ENCODE measurements around the gene CCIN.

CCIN gene

DNA sequence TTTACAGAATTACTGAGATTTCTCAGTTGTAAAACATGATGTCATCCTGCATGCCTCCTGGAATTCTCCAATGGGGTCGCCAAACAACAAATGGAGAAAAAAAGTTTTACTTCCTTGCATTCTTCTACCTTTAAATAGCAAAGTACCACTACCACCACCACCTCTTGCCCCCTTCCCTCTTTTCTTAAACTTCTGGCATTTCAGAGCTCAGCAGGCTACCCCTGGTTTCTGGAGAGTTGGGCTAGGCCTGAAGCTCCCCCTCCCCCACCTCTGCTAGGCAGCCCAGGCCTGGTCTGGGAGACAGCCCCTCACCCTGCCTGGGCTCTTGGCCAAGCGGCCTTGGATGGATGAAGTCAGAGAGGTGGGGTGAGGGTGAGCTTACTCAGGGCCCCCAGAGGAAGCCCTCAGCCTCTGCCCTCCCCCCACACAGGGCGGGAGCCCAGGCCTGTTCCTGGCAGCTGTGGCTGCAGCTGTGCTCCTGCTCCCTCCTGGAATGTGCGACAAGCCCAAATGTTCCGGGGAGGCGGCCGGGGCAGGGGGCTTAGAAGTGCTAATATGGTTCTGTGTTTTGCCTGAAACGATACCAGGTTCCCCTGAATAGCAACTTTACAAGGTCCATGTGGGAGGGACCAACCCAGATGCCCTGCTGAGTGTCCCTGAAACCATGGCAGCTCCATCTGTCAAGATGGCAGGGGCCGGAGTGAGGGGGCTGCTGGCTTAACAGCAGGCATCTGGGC, 6.0 kb upstream of the CCIN start:
- Histone ChIP-seq H3K27me3 (ENCODE audit: insufficient read depth, low read length) (no peaks in the 10 kb centered on the region), H3K4me3 (ENCODE audit: low read length) (0 out of 2 replicates have a peak overlapping the region, but pooled peaks have one; percentile 1), H3K27ac (ENCODE audit: low read depth, low read length) (peak overlapping the region; percentile 74), H3K9me3 (ENCODE audit: insufficient read depth, low read depth, low read length) (no peaks in the 10 kb centered on the region), H3K9ac (ENCODE audit: low read depth, low read length) (peak overlapping the region; percentile 11), H3K36me3 (ENCODE audit: insufficient read depth, low read length) (no peaks in the 10 kb centered on the region), H3K4me1 (ENCODE audit: insufficient read depth, low read length) (peaks cover 27% of the 10 kb centered on the region)
- 12% methylated on average over 8 of the region's 9 CpGs for WGBS

DNA sequence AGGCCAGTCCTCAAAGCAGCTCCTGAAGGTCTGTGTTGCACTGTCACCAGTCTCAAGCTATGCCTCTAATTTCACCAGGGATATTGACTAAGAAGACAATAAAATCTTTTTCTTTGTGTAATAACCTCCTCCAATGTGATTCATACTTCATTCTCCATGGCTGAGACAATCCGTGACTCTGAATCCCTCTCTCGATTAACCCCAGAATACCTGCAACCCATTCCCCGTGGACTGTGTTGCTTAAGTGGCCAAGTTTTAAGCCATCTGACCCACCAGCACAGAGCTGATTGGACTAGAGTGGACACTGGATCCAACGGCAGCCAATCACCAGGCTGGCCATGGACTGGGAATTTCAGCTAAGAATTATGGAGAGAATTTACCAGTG, 5.4 kb upstream of the CCIN start:
- peaks cover 27% of the 10 kb centered on the region for H3K4me1 ChIP-seq (ENCODE audit: insufficient read depth, low read length)

DNA sequence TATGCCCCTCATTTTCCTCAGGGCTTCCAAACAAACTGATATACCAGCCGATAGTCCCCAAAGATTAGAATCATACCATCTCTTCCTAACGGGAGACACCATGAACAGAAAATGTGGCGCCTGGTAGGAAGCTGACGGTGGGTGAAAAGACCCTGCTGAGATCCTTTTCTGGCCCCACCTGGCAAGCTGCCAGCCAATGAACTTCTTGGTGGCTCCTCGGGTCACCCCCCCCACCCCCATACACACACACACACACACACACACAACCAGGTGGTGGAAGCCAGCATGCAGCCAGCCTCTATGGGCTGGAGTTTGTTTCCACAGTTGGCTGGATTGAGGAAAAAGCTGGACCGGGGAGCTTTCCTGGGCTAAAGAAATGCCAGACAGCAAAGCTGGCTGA, 4.8 kb upstream of the CCIN start:
- H3K4me3 ChIP-seq (ENCODE audit: low read length): no peak overlapping the region
- 0 out of 2 replicates have a peak overlapping the region, but pooled peaks have one; percentile 19 for H3K9ac ChIP-seq (ENCODE audit: low read depth, low read length)

More for the DNA sequence above, 5.4 kb upstream of the CCIN start:
- WGBS: 73% methylated on average over 4 of the region's 4 CpGs
- Histone ChIP-seq H3K36me3 (ENCODE audit: insufficient read depth, low read length) (no peaks in the 10 kb centered on the region), H3K9me3 (ENCODE audit: insufficient read depth, low read depth, low read length) (no peaks in the 10 kb centered on the region), H3K4me3 (ENCODE audit: low read length) (0 out of 2 replicates have a peak overlapping the region, but pooled peaks have one; percentile 1), H3K27ac (ENCODE audit: low read depth, low read length) (peak overlapping the region; percentile 74), H3K27me3 (ENCODE audit: insufficient read depth, low read length) (no peaks in the 10 kb centered on the region), H3K9ac (ENCODE audit: low read depth, low read length) (peak overlapping the region; percentile 11)

DNA sequence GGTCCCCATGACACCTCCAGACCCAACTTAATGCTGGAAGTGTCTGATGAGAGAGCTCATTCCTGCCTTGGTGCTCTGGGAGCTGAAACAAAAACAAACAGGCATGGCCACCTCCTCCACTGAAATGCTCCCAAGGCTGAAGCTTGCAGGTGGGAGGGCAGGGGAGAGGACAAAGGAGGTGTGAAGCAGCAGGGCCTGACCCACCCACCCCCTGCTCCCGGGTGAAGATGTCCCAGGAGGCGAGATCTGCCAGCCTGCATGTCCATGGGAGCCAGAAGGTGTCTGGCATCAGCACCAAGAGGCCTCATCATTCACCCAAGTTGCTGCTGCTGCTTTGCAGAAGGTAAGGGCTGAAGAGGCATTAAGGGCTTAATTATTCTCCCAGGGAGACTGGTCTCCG, 4.2 kb upstream of the CCIN start:
- H3K27me3 ChIP-seq (ENCODE audit: insufficient read depth, low read length): no peaks in the 10 kb centered on the region
- H3K9me3 ChIP-seq (ENCODE audit: insufficient read depth, low read depth, low read length): no peaks in the 10 kb centered on the region
- H3K4me1 ChIP-seq (ENCODE audit: insufficient read depth, low read length): peaks cover 27% of the 10 kb centered on the region
- WGBS: 49% methylated on average over 3 of the region's 3 CpGs
- H3K9ac ChIP-seq (ENCODE audit: low read depth, low read length): no peak overlapping the region
- no peak overlapping the region for H3K4me3 ChIP-seq (ENCODE audit: low read length)
- H3K27ac ChIP-seq (ENCODE audit: low read depth, low read length): no peak overlapping the region; the same call in 1 of the 2 replicates
- H3K36me3 ChIP-seq (ENCODE audit: insufficient read depth, low read length): no peaks in the 10 kb centered on the region

More for the DNA sequence above, 4.8 kb upstream of the CCIN start:
- 90% methylated on average over 6 of the region's 6 CpGs for WGBS
- Histone ChIP-seq H3K36me3 (ENCODE audit: insufficient read depth, low read length) (no peaks in the 10 kb centered on the region), H3K4me1 (ENCODE audit: insufficient read depth, low read length) (peaks cover 27% of the 10 kb centered on the region), H3K27ac (ENCODE audit: low read depth, low read length) (peak overlapping the region; percentile 74; the same call in 1 of the 2 replicates), H3K27me3 (ENCODE audit: insufficient read depth, low read length) (no peaks in the 10 kb centered on the region), H3K9me3 (ENCODE audit: insufficient read depth, low read depth, low read length) (no peaks in the 10 kb centered on the region)

DNA sequence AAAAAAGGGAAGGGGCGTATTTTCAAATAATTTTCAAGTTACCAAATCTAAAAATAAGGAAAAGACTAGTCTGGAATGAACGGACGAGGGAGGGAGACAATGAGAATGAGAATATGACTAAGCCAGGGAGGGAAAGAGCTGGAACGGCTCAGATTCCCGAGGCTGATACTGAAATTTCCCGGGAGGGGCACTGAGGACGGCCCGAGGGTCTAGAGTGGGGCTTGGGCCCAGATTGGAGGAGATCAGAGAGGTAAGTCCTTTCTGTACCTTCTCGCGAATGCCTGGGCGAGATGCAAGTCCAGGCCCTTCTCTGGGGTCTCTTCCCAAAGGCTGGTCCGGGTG, 3.4 kb upstream of the CCIN start:
- WGBS: 58% methylated on average over 11 of the region's 12 CpGs
- Histone ChIP-seq H3K27me3 (ENCODE audit: insufficient read depth, low read length) (no peaks in the 10 kb centered on the region), H3K27ac (ENCODE audit: low read depth, low read length) (no peak overlapping the region), H3K9ac (ENCODE audit: low read depth, low read length) (no peak overlapping the region), H3K36me3 (ENCODE audit: insufficient read depth, low read length) (no peaks in the 10 kb centered on the region), H3K4me1 (ENCODE audit: insufficient read depth, low read length) (peaks cover 27% of the 10 kb centered on the region), H3K4me3 (ENCODE audit: low read length) (no peak overlapping the region), H3K9me3 (ENCODE audit: insufficient read depth, low read depth, low read length) (no peaks in the 10 kb centered on the region)

DNA sequence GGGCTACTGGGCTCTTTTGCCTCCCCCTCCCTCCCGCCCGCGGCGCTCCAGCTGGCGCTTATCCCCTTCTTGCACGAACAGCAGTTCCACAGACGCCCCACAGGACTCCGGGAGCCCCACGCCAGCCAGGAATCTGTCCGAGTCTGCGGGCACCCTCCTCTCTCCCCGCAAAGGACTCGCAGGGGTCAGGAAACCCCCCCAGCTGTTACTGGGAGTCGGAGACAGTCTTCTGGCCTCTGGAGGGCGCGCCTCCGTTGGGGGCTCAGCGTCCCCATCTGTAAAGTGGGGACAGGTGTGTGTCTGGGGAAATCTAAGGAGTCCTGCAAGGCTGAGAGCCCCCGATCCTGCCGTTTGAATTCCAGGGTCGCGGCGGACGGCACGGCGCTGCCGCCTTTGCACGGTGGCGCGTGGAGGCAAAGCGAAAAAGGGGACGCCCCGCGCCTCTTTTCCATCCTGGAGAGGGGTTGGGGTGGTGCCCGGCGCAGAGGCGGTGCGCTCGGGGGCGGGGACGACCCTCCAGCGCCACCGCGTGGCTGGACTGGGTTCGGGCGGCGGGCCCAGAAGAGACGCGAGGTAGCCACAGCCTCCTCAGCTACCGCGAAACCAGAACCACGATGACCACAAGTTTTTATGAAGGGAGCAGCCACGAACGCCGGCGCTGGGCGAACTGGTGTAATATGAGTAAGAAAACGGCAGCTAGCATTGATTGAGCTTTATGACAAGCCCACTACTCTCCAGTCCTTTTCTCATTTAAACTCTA, 2.8 kb upstream of the CCIN start:
- H3K4me3 ChIP-seq (ENCODE audit: low read length): peak overlapping the region; percentile 56

DNA sequence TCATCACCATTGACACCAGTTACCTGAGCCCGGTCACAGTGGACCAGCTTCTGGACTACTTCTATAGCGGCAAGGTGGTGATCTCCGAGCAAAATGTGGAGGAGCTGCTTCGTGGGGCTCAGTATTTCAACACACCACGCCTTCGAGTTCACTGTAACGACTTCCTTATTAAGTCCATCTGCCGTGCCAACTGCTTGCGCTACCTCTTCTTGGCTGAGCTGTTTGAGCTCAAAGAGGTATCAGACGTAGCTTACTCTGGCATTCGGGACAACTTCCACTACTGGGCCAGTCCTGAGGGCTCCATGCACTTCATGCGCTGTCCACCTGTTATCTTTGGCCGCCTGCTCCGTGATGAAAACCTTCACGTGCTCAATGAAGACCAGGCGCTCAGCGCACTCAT, 520 bp downstream of the CCIN start:
- WGBS: 95% methylated on average over 17 of the region's 17 CpGs
- H3K4me3 ChIP-seq (ENCODE audit: low read length): no peak overlapping the region
- H3K9me3 ChIP-seq (ENCODE audit: insufficient read depth, low read depth, low read length): no peaks in the 10 kb centered on the region
- no peak overlapping the region for H3K9ac ChIP-seq (ENCODE audit: low read depth, low read length)
- H3K27me3 ChIP-seq (ENCODE audit: insufficient read depth, low read length): no peaks in the 10 kb centered on the region
- peaks cover 3% of the 10 kb centered on the region for H3K4me1 ChIP-seq (ENCODE audit: insufficient read depth, low read length)
- H3K27ac ChIP-seq (ENCODE audit: low read depth, low read length): no peak overlapping the region
- H3K36me3 ChIP-seq (ENCODE audit: insufficient read depth, low read length): no peaks in the 10 kb centered on the region

More for the DNA sequence above, 2.8 kb upstream of the CCIN start:
- H3K4me1 ChIP-seq (ENCODE audit: insufficient read depth, low read length): peaks cover 27% of the 10 kb centered on the region
- WGBS: 10% methylated on average over 58 of the region's 58 CpGs
- no peak overlapping the region; the same call in 1 of the 2 replicates for H3K9ac ChIP-seq (ENCODE audit: low read depth, low read length)
- H3K9me3 ChIP-seq (ENCODE audit: insufficient read depth, low read depth, low read length): no peaks in the 10 kb centered on the region
- H3K27ac ChIP-seq (ENCODE audit: low read depth, low read length): no peak overlapping the region
- no peaks in the 10 kb centered on the region for H3K27me3 ChIP-seq (ENCODE audit: insufficient read depth, low read length)
- no peaks in the 10 kb centered on the region for H3K36me3 ChIP-seq (ENCODE audit: insufficient read depth, low read length)

DNA sequence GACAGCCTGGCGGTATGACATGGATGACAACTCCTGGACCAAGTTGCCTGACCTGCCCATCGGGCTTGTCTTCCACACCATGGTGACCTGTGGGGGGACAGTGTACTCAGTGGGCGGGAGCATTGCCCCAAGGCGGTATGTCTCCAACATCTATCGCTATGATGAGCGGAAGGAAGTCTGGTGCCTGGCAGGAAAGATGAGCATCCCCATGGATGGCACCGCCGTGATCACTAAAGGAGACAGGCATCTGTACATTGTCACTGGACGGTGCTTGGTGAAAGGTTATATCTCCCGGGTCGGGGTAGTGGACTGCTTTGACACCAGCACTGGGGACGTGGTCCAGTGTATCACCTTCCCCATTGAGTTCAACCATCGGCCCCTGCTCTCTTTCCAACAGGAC, 1.3 kb downstream of the CCIN start:
- H3K27ac ChIP-seq (ENCODE audit: low read depth, low read length): no peak overlapping the region
- H3K36me3 ChIP-seq (ENCODE audit: insufficient read depth, low read length): no peaks in the 10 kb centered on the region

DNA sequence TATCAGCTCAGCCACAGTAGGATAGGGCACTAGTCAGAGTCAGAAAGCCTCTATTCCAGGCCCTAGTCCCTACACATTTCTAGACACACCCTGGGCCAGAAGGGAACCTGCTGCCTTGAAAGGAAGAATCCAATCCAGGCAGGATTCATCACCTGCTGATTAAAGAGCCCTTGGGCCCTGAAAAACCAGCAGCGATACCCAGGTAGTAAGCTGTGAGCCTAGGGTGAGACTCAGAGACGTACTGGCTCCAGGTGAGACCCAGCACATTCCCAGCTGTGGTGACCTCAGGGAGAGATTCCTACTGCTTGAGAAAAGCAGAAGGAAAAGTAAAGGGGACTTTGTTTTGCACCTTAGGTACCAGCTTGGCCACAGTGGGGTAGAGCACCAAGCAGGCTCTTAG, 4.7 kb downstream of the CCIN start:
- WGBS: 93% methylated on average over 2 of the region's 2 CpGs
- Histone ChIP-seq H3K27ac (ENCODE audit: low read depth, low read length) (no peak overlapping the region), H3K9ac (ENCODE audit: low read depth, low read length) (no peak overlapping the region), H3K4me3 (ENCODE audit: low read length) (no peak overlapping the region), H3K36me3 (ENCODE audit: insufficient read depth, low read length) (no peaks in the 10 kb centered on the region), H3K9me3 (ENCODE audit: insufficient read depth, low read depth, low read length) (no peaks in the 10 kb centered on the region), H3K4me1 (ENCODE audit: insufficient read depth, low read length) (no peaks in the 10 kb centered on the region), H3K27me3 (ENCODE audit: insufficient read depth, low read length) (no peaks in the 10 kb centered on the region)

More for the DNA sequence above, 1.3 kb downstream of the CCIN start:
- WGBS: 90% methylated on average over 13 of the region's 13 CpGs
- Histone ChIP-seq H3K9ac (ENCODE audit: low read depth, low read length) (no peak overlapping the region), H3K4me1 (ENCODE audit: insufficient read depth, low read length) (no peaks in the 10 kb centered on the region), H3K4me3 (ENCODE audit: low read length) (no peak overlapping the region), H3K27me3 (ENCODE audit: insufficient read depth, low read length) (no peaks in the 10 kb centered on the region), H3K9me3 (ENCODE audit: insufficient read depth, low read depth, low read length) (no peaks in the 10 kb centered on the region)

DNA sequence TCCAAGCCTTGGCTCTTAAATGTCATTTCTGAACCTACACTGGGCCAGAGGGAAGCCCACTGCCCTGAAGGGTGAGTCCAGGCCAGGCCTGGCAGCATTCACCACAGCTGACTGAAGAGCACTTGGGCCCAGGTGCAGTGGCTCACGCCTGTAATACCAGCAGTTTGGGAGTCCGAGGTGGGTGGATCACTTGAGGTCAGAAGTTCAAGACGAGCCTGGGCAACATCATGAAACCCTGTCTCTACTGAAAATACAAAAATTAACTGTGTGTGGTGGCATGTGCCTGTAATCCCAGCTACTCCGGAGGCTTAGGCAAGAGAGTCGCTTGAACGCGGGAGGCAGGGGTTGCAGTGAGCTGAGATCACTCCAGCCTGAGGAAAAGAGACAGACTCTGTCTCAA, 5.1 kb downstream of the CCIN start:
- Histone ChIP-seq H3K36me3 (ENCODE audit: insufficient read depth, low read length) (no peaks in the 10 kb centered on the region), H3K9ac (ENCODE audit: low read depth, low read length) (no peak overlapping the region), H3K27me3 (ENCODE audit: insufficient read depth, low read length) (no peaks in the 10 kb centered on the region), H3K27ac (ENCODE audit: low read depth, low read length) (no peak overlapping the region), H3K4me1 (ENCODE audit: insufficient read depth, low read length) (no peaks in the 10 kb centered on the region), H3K4me3 (ENCODE audit: low read length) (no peak overlapping the region), H3K9me3 (ENCODE audit: insufficient read depth, low read depth, low read length) (no peaks in the 10 kb centered on the region)
- 93% methylated on average over 7 of the region's 7 CpGs for WGBS

DNA sequence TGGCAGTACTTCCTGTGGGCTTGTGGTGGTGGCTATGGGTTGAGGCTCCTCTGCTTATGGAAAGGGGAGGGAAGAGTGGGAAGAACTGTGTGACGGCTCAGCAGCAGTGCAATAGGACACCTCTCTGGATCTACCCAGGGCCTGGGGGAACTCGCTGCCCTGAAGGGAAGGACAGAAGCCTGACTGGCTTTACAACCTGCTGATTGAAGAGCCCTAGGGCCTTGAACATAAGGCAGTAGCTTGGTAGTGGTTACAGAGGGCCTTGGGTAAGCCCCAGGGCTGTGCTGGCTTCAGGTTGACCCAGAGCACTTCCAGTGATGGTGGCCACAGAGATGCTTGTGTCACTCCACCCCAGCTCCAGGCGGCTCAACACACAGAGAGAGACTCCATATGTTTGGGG, 5.5 kb downstream of the CCIN start:
- Histone ChIP-seq H3K9ac (ENCODE audit: low read depth, low read length) (no peak overlapping the region), H3K27me3 (ENCODE audit: insufficient read depth, low read length) (no peaks in the 10 kb centered on the region), H3K36me3 (ENCODE audit: insufficient read depth, low read length) (no peaks in the 10 kb centered on the region), H3K4me3 (ENCODE audit: low read length) (no peak overlapping the region), H3K4me1 (ENCODE audit: insufficient read depth, low read length) (no peaks in the 10 kb centered on the region), H3K27ac (ENCODE audit: low read depth, low read length) (no peak overlapping the region), H3K9me3 (ENCODE audit: insufficient read depth, low read depth, low read length) (no peaks in the 10 kb centered on the region)
- 72% methylated on average over 3 of the region's 3 CpGs for WGBS
